Dermis blood vessel endothelial cell (primary cell): Measurements from ENCODE around the gene ADPRHL1. TPM values are rescaled to one million over a fixed set of nuclear protein-coding genes. Genes with fewer than 3 reads are reported as not detected.

ENCODE experiments used
- total RNA-seq: library from RNA; depleted of rRNA; stranded (reverse); fragments of >200 nt; gene quantifications from 2 replicates; pipeline ENCODE4 v1.2.3, GENCODE V29; 2014

The ADPRHL1 gene
- total RNA-seq, 1 donor from 2014 or later, result 1.0 TPM

Other genes with a start within 250 kb of the ADPRHL1 start
- 64.5 and 74.5 TPM in 2 replicates for gene PCID2, start 244.8 kb downstream of the ADPRHL1 start, total RNA-seq
- gene CUL4A, start 243.9 kb downstream of the ADPRHL1 start, total RNA-seq, result 148 and 193 TPM in 2 replicates
- 207 and 221 TPM in 2 replicates for gene LAMP1, start 156.2 kb downstream of the ADPRHL1 start, total RNA-seq
- 1.1 and 1.5 TPM in 2 replicates for gene GRTP1, start 89.4 kb downstream of the ADPRHL1 start, total RNA-seq
- gene DCUN1D2, start 37.2 kb upstream of the ADPRHL1 start, total RNA-seq, result 10.0 and 10.2 TPM in 2 replicates
- gene TFDP1, start 131.3 kb upstream of the ADPRHL1 start, total RNA-seq, result 49.5 and 122 TPM in 2 replicates
- gene ATP4B, start 204.7 kb upstream of the ADPRHL1 start, total RNA-seq, result not detected in 2 replicates
- gene GRK1, start 213.7 kb upstream of the ADPRHL1 start, total RNA-seq, result not detected in 2 replicates